Kidney epithelial cell (primary cell): ENCODE data around the gene SUGP1. TPM values are rescaled to one million over a fixed set of nuclear protein-coding genes. Genes with fewer than 3 reads are reported as not detected.
"Not testable (repeated sequence)": the region's sequence is repeated elsewhere in the genome, so short reads cannot be mapped to it uniquely, and the experiment has no call there.

ENCODE experiments used
- DNase-seq: peaks from one replicate; pipeline ENCODE4 v3.0.0-alpha.2; 2010; ENCODE audit warnings: low read depth
- H3K27me3 ChIP-seq: 2 replicates; pipeline ENCODE4 v1.6.0; 2011; ENCODE audit warnings: low read length; ENCODE audit not compliant: control insufficient read depth, insufficient read depth
- H3K36me3 ChIP-seq: 2 replicates; pipeline ENCODE4 v1.5.1; 2011; ENCODE audit warnings: low read length; ENCODE audit not compliant: control insufficient read depth, insufficient read depth
- H3K4me3 ChIP-seq: 2 replicates; pipeline ENCODE4 v1.5.1; 2011; ENCODE audit warnings: low read depth, mild to moderate bottlenecking, control low read depth, low read length
- CTCF ChIP-seq: IDR thresholded peaks from 2 replicates; pipeline ENCODE4 v1.5.1; 2011; ENCODE audit warnings: mild to moderate bottlenecking, moderate library complexity, low read length, control low read depth, inconsistent platforms; ENCODE audit not compliant: insufficient read depth, poor library complexity, severe bottlenecking
- total RNA-seq: library from RNA; depleted of rRNA; stranded (reverse); fragments of >200 nt; gene quantifications from 2 replicates; pipeline ENCODE4 v1.2.3, GENCODE V29; 2015

Gene SUGP1
- total RNA-seq, 1 donor from 2014 or later, result 44.0 TPM

- no peak for DNase-seq
- no peaks in the 10 kb centered on the region for H3K27me3 ChIP-seq
- no peak overlapping the region for H3K4me3 ChIP-seq
- H3K36me3 ChIP-seq, result peaks cover 3% of the 10 kb centered on the region
- no peak for TF ChIP-seq CTCF
Observed at GRCh38 chr19:19356901-19357566, 36.7 kb upstream of the SUGP1 start.

DNA sequence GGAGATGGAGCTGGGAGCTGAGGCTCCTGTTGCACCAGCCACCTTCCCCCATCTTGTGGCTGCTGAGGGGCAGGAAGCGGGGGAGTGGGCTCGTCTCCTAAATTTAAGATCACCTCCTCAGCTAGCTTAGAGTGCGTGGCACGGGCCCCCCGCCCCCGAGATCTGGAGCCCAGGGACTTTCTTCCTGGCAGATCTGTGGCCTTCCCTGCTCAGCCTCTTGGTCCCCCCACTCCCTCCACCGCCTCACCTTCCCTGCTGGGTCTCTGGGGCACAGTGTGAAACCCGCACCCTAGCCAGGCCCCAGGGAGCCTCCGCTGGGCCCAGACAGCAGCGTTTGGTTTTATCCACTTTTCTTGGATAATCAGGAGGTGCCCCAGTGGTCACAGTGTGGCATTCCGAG is 36.2 kb upstream of the SUGP1 start:
- Histone ChIP-seq H3K36me3 (peaks cover 3% of the 10 kb centered on the region), H3K27me3 (no peaks in the 10 kb centered on the region), H3K4me3 (no peak overlapping the region)
- TF ChIP-seq CTCF, result no peak
- no peak for DNase-seq

DNA sequence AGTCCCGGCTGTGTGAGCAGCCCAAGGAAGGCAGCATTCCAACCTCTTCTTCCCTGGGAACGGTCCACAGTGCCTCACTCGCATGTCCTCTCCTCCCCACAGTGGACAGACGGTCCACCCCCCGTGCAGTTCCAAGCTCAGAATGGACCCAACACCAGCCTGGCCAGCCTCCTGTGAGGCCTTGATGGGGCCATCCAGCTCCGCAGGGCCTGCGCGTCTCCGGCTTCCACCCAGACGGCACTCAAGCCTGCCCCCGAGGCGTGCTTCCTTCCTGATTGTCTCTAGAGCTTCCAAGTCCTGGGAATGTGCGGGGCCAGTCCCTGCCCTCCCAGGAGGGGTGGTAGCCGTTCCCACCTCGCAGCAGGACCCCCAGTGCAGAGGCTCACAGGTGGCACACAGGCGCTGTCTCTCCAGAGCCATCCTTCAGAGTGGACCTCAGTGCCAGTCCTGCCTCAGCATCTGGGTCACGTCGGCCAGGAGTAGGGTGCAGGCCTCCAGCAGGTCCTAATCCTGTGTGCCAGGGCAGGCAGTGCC is 35.4 kb upstream of the SUGP1 start:
- TF ChIP-seq CTCF, result no peak
- Histone ChIP-seq H3K27me3 (no peaks in the 10 kb centered on the region), H3K4me3 (no peak overlapping the region), H3K36me3 (peaks cover 3% of the 10 kb centered on the region)
- no peak for DNase-seq

DNA sequence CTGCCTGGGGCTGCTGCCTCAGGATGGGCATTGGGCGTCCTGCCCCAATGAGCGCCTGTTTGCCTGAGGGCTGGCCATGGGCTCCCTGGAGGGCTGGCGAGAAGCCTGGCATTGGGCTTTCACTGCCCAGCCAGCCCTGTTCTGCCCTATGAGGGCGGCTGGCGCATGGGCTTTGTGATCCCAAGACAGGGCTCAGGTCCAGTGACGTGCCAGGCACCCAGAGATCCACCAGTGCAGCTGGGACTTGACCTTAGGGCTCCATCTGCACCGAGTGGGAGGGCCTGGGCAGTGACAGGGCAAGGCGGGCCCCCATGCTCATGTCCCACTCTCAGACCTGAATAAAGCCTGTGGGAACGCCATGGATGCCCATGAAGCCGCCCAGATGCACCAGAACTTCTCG is 34.6 kb upstream of the SUGP1 start:
- DNase-seq, result no peak
- Histone ChIP-seq H3K36me3 (peaks cover 3% of the 10 kb centered on the region), H3K4me3 (no peak overlapping the region), H3K27me3 (no peaks in the 10 kb centered on the region)
- no peak for TF ChIP-seq CTCF

- H3K4me3 ChIP-seq, result no peak overlapping the region
- no peaks in the 10 kb centered on the region for H3K27me3 ChIP-seq
- H3K36me3 ChIP-seq, result peaks cover 3% of the 10 kb centered on the region
- TF ChIP-seq CTCF, result no peak
- DNase-seq, result no peak
Observed at GRCh38 chr19:19354007-19354406, 33.7 kb upstream of the SUGP1 start.

DNA sequence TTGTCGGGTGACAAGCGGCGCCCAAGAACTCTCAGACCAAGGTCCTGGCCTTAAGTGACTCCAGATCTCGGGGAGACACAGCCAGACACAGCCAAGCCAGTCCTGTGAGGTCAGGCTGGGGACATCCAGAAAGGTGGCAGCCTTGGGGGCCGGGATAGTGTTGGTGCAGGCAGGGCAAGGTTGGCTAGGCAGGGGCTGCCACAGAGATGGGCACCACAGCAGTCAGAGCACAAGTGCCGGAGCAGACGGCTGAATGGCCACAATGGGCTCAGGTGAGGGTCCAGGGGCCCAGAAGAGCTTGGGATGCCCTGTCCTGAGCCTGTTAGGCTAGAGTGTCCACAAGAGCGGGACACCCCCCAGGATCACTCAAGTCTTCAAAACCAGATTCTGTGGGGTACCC is 32.5 kb upstream of the SUGP1 start:
- Histone ChIP-seq H3K36me3 (peaks cover 3% of the 10 kb centered on the region), H3K4me3 (no peak overlapping the region), H3K27me3 (no peaks in the 10 kb centered on the region)
- TF ChIP-seq CTCF, result no peak
- DNase-seq, result no peak

- not testable (repeated sequence) for H3K27me3 ChIP-seq, DNase-seq, H3K4me3 ChIP-seq
- H3K36me3 ChIP-seq, result peaks cover 10% of the 10 kb centered on the region
Observed at GRCh38 chr19:19350756-19351155, 30.4 kb upstream of the SUGP1 start.
